Stimulated activated CD8-positive, alpha-beta memory T cell treated with anti-CD3 and anti-CD28 coated beads, Interleukin-7, amount 100 ng/mL, for 4 hours (primary cell): ENCODE measurements around the gene ZNF580.

Experiments used
- DNase-seq, 2 donors: peaks; one replicate each; pipeline ENCODE4 v3.0.0-alpha.2; 2020; ENCODE audit warnings: low read depth in 2 of 2

ZNF580 gene

DNA sequence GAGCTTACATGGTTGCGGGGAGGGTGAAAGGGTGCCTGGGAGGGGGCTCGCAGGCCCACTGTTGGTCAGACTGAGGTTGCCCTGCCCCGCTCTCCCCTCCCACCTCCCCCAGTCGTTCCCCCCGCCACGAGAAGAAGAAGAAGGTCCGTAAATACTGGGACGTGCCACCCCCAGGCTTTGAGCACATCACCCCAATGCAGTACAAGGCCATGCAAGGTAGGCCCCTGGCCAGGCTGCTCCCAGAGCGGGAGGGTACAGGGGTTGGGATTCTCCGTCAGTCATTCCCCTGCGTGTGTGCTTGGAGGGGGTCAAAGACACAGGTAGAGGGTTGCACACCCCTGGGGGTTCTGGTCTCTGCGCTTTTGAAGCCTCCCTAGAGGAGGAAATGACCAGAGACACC, 19.6 kb downstream of the ZNF580 start:
- no peak for DNase-seq

DNA sequence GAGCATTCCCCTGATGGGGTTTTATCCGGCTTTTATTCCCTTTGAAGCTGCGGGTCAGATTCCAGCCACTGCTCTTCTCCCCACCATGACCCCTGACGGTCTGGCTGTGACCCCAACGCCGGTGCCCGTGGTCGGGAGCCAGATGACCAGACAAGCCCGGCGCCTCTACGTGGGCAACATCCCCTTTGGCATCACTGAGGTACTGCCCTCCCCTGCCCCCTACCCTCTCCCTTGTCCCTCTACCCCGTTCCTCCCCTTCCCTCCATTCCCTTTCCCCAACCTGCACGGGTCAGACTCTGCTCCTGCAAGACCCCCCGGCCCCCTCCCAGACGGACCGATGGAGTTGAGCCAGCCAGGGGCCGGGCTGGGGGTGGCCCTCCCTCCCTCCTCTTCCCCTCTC, 20.2 kb downstream of the ZNF580 start:
- DNase-seq: no peak

DNA sequence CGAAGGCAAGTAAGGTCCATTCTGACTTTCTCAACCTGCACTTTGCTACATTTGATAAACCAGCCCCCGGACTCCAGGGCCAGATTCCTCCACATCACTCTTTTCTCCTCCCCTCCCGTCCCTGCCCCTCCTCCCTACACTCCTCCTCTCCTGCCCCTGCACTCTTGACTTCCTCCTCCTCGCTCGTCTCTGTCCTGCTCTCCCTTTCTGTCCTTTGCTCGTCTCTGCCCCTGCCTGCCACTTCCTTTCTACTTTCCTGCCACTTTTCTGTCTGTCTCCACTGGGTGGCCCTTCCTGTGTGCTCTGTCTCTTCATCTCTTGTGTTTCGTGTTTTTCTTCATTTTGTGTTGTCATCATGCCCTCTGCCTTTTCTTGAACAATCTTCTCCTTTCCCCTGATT, 21.0 kb downstream of the ZNF580 start:
- DNase-seq: no peak

DNA sequence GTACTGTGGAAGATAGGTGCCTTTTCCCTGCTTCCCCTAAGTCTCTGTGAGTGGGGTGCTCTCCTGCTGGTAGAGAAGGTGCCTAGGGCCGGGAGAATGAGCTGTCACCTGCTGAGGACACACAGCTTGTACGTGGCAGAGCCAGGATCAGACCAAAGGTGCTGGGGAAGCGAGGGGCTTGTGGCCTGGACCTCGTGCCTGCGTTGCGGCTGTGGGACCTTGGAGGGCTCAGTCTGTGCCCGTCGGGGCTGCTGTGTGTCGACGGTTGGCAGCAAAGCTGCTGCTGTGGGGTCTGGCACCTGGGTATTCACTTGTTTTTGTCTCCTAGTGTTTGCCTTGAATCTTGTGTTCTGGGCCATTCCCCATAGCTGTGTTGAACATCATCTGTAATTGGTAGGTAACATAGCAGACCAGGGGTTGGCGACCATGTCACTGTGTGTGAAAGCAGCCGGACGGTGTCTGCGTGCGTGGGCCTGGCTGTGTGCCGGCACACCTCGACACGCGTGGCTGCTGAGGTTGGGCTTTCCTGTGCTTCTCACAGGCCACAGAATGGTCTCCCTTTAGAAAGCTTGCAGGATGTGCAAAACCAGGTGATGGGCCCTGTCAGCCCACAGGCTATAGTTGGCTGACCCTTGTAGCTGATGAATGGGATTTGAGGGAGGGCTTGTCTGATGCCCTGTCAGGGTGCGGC, 23.2 kb downstream of the ZNF580 start:
- no peak for DNase-seq

DNA sequence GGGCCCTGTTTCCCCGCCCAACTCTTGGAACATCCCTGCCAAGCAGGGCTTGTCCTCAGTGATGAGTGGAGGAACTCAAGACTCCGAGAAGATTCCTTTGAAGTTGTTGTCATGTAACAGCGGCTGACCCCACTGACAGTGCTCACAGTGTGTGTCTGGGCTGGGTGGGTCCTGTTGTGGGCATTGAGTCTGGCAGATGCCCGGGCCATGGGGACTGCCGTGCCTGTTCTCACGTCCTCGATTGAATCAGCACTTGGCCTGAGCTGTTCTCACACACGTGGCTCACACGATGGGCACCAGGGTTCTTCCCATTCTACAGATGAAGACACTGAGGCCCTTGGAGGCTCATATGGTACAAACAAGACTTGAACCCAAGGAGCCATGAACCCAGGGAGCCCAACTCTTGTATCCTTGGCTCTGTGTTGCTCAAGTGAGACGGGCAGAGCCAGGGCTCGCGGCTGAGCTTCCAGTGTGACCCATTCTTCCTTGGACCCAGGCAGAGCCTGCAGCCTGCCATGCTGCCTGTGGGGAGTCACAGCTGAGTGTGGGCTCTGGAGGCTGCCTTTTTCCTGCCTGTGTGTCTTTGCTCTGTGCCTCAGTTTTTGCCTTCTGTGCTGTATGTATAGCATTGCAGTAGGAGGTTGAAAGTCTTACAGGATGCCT, 25.7 kb downstream of the ZNF580 start:
- no peak for DNase-seq

DNA sequence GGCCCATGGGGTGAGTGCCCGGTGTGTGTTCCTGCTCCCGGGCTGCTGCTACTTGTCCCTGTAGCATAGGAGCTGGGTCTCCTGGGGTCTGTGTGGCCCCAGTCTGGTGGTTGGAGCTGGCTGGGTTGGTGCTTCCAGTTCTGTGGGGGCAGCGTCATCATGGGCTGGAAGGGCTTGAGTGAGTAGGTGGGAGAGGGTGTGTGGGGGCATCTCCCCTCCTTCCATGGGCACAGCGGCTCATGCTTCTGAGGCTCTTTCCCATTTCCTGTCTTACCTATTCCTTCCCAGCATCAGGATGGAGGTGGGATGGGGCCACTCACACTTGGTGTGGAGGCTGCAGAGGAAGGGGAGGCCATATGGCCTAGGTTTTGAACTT, 26.2 kb downstream of the ZNF580 start:
- no peak for DNase-seq

DNA sequence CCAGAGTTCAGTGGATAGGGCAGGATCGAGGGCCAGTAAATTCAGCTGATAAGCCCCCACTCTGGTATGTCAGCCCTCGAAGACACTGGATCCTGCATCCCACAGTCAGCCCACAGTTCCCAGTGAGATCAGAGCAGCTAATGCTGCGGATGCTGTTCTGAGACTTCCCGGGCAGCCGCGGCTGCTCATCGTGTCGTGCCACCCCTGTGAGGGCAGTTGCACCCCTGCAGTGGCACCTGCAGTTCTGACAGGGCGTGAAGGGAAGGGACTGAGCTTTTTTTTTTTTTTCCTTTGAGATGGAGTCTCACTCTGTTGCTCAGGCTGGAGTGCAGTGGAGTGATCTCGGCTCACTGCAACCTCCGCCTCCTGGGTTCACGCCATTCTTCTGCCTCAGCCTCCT, 26.7 kb downstream of the ZNF580 start:
- no peak for DNase-seq

DNA sequence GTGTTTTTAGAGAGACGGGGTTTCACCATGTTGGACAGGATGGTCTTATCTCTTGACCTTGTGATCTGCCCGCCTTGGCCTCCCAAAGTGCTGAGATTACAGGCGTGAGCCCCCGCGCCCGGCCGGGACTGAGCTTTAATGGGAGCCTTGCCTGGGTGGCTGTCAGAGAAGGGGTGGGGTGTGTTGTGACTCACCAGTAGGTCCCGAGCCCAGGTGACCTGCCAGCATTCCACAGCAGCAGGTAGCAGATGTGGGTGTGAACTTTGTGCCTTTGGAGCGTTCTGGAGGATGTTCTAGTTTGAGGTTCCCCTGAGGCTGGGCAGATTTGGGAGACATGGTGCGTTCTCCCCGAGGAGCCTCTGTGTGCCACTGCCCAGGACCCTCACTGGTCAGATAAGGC, 27.2 kb downstream of the ZNF580 start:
- no peak for DNase-seq

DNA sequence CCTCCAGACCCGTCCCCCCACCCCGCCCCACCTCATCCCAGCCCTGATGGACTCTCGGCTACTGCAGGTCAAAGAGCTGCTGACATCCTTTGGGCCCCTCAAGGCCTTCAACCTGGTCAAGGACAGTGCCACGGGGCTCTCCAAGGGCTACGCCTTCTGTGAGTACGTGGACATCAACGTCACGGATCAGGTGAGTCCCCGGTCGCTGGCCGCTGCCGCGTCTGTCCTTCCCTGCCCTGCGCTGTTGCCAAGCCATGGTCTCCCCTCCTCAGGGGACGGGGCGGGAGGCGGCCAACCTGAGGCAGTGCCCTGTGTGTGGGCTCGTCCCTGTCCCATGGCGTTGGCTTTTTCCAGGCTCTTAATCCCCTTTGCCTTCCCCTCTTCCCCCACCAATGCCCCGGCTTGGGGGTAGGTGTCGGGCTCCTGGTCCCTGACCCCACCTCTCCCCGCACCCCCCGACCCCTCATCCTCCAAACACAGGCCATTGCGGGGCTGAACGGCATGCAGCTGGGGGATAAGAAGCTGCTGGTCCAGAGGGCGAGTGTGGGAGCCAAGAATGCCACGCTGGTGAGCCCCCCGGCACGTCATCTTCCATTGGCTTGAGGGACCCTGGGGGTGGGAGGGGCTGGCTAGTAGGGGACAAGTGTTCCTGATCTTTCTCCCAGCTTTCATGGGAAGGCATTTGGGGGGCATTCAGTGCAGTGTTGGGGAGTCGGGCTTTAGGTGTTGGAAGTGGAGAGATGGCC, 28.0 kb downstream of the ZNF580 start:
- DNase-seq: no peak

DNA sequence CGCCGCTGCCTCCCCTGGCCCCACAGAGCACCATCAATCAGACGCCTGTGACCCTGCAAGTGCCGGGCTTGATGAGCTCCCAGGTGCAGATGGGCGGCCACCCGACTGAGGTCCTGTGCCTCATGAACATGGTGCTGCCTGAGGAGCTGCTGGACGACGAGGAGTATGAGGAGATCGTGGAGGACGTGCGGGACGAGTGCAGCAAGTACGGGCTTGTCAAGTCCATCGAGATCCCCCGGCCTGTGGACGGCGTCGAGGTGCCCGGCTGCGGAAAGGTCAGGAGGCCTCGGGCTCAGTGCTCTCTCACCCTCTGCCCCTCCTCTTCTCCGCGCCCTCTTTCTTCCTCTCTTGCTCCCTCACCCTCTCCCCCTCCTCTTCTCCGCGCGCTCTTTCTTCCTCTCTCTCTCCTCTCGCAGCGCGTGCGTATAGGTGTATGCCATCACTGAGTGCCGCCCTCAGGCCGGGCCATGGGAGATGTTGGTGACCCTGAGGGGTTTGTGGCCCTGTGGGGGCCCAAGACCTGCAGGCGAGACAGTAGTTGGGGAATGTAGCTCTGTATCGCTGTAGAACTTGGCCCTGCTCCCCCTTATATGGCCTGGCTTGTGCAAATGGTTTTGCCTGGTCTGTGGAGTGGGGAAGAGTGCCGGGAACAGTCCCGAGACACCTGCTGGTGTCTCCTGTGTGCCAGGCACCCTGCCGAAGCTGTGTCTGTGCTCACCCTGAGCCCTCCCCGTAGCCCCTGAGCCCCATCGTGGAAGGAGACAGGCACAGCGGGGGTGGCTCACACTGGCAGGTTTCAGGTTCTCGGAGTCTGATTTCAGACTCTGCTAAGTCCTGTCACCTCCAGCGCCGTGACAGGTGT, 28.8 kb downstream of the ZNF580 start:
- no peak for DNase-seq

DNA sequence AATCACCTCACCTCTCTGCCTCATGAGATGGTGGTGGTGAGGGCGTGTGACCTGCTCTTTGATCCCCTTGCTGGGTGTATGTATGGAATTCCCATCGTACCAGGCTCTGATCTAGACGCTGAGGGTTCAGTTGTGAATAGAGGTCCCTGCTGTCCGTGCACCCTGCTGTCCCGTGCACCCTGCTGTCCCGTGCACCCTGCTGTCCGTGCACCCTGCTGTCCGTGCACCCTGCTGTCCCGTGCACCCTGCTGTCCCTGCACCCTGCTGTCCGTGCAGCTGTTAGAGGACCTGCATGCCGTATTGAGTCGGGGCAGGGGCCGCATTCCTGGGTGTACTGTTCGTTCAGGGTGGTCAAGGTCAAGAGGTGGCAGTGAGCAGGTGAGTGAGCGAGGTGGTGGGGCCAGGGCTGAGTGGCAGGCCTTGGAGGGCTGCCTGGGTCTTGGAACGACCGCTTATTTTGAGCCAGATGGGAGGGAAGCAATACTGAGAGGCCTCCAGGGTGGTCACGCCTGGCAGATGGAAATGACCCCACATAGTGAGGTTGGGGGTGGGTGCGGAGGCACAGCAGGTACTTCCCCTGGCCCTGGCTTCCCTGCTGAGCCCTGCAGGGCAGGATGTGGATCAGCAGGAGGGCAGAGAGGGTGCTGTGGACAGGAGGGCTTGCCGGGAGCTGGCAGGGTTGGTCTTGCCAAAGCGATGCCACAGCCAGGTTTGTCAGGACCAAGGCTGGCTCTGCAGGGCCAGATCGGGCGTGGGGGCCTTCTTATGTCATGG, 29.7 kb downstream of the ZNF580 start:
- no peak for DNase-seq

DNA sequence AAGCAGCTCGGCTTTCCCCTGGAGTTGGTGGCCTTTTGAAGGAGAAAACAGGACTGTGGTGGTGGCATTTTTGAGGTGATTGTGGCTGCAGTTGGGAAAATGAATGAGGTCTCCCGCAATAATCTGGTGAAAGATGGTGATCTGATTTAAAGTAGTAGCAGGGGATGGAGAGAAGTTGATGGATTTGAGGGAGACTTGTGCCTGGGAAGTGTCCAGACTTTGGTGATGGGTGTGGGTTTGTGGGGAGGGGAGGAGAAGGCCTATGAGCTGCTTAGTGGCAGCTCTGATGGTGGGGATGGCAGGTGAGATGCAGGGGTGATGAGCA, 30.2 kb downstream of the ZNF580 start:
- no peak for DNase-seq

DNA sequence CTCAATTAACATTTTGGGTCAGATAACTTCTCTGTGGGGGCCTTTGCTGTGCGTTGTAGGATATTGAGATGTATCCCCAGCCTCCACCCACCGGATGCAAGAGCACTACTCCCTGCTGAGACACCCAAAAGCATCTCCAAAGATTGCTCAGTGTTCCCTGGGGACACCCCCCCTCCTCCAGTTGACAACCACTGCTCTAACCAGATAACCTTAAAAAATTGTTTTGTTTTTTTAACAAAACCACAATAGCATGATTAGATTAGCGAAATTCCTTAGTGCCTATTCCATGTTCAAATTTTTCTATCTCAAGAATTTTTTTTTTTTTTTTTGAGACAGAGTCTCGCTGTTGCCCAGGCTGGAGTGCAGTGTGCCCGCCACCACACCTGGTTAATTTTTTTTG, 31.6 kb downstream of the ZNF580 start:
- DNase-seq: no peak

DNA sequence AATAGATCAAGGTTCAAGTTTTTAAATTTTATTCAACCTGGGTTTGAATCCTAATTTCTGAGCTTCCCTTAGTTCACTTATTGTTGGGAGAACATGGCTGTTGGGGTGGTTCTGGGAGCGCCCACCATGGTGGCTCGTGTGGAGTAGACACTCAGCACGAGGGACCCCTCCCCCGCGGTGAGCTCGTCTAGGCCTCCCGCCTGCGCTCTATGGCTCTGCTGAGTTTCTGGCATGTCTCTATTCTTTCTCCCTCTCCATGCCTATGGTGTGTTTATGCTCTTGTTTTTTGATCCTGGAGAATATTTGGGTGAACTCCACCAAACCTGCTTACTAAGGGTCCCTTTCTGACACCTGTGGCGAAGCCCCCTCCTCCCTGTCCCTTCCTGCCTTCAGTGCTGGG, 32.7 kb downstream of the ZNF580 start:
- no peak for DNase-seq

DNA sequence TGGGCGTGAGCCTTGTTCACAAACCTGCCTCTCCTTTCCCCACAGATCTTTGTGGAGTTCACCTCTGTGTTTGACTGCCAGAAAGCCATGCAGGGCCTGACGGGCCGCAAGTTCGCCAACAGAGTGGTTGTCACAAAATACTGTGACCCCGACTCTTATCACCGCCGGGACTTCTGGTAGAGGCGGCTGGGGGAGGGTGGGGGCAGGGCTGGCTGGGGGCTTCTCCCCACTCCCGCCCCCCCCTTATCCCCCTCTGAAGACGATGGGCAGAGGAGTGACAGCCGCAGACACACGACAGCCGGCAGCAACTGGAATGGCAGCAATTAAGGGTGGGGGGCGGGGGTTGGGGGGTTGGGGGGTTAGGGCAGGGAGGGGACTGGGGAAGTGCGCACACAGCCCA, 33.1 kb downstream of the ZNF580 start:
- DNase-seq: no peak

DNA sequence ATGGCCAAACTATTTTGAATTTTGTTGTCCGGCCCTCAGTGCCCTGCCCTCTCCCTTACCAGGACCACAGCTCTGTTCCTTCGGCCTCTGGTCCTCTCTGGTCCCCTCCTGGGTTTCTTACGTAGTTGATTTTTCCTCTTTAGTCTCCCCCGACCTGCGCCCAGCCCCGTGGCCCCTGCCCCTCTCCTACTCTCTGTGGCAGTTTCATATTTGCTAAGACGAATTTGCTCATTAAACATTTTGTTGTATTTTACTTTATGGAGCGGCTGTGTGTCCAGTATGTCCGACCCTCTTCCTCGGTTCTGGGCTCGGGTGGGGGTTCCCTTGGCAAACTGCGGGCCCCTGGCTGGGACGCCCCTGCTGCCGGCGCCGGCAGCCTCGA, 33.6 kb downstream of the ZNF580 start:
- no peak for DNase-seq

DNA sequence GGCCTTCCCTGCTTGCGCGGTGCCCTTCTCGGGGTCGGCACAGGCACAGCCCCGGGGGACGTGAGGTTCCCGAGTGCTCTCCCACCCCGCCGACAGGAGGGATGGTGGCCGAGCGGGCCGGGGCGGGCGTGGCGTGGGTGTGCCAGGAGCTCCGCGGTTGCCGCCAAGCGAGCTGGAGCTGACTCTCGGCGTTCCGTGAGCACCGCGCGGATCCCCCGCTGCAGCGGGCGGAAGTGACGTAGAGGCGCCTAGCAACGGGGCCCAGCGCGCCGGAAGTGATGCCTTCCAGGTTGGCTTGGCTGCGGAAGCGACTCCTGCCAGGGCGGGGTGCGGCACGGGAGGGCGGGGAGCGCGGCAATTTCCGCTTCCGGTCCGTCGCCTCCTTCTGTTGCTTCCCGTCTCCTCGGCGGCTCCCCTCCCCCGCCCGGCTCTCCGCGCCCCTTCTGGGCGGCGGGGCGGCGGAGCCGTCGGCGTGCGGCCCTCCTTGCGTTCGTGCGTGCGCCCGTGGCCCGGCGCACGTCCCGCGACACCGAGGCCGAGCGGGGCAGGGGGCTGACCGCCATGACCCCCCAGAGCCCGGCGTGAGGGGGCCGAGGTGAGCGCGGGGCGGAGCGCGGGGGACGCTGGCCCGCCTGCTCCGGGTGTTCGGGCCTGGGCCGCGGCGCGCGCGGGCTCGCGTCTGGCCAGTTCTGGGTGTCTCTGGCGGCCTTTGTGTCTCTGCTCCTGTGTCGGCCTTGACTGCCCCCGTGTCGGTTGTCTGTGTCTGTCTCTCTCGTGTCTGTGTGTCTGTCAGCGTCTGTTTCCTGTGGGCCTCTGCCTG, 34.2 kb downstream of the ZNF580 start, which contains the start of gene EPN1:
TSS of gene EPN1 (plus strand) at position 386 of the 820 bp plus-strand sequence. CDS start 3,402 bp downstream, outside the sequence.
- peak; percentile 94 to 98 for DNase-seq

DNA sequence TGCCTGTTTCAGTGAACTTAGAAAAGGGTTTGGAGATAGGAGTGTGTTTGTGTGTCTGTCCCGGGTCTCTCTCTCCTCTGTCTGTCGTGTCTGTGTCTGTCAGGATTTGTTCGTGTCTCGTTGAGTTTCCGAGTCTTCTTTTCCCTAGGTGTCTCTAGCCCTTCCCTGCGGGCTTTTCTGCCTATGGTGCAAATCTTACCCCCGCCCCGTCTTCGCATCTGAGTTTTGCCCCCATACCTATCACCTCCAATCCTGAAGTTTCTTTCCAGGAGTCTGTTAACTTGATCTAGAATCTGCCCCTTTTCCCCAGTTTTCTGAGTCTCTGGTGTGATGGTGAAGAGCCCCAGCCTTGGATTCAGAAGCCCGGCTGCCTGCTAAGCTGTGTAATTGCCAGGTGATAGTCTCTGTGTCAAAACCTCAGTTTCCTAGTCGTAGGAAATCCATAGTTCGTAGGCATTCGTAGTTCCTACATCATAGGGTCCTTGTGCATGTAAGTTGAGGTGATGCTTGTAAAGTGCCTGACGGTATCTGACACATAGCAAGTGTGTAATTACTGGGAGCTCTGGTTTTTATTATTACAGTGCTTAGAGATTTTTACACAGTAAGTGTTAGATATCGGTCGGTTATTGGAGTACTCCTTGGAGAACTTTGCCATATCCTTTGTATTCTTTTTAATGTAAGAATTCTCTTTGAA, 35.0 kb downstream of the ZNF580 start:
- DNase-seq: no peak

DNA sequence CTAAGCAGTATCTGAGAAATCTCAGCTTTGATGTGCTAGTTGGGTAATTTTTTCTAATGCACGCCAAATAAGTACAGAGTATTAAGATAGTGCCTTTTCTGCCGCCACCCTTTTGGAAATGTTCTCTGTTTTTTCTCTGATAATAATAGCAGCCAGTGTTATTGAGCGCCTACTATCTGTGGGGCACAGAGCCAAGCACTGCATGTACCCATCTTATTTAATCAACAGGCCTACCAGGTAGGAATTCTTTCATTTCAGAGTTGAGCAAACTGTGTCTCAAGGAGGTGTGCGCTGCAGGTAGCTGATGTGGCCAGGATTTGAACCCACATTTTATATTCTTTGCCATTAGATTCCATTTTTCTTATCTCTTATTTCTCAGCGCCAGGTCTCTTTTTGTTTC, 35.6 kb downstream of the ZNF580 start:
- no peak for DNase-seq
